ENCODE results near the gene DEGS1. TPM values are rescaled to one million over a fixed set of nuclear protein-coding genes. Genes with fewer than 3 reads are reported as not detected.

Gene DEGS1
- total RNA-seq, 2 experiments from 2014 or later, result 32.3 to 33.8 TPM

DNA sequence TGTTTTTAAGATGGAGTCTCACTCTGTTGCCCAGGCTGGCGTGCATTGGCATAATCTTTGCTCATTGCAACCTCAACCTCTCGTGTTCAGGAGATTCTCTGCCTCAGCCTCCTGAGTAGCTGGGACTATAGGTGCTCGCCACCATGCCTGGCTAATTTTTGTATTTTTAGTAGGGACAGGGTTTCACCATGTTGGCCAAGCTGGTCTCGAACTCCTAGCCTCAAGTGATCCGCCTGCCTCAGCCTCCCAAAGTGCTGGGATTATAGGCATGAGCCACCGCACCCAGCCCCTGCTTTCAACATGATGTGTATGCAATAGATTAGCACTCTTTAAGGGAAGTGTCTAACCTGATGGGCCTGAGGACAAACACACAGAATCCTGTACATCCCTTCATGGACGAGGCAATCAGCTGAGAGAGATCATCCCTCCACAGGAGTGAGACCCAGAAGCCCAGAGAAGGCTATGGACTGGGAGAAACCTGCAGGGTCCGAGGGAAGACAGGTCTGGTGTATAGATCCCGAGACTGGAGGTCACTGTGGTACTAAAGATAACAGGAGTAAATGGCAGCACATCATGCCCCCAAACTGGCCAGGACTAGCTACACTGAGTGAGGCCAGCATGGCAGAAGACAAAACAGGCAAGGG lies 5.6 kb upstream of the DEGS1 start:
- Mint-ChIP-seq H3K27me3 (no peaks in the 10 kb centered on the region), H3K4me3 (no peak overlapping the region), H3K27ac (no peak overlapping the region), H3K4me1 (ENCODE audit: low read depth) (peaks cover 12% of the 10 kb centered on the region), H3K9me3 (no peaks in the 10 kb centered on the region), H3K36me3 (ENCODE audit: low read depth) (no peaks in the 10 kb centered on the region)
- TF ChIP-seq, protein P1, sequence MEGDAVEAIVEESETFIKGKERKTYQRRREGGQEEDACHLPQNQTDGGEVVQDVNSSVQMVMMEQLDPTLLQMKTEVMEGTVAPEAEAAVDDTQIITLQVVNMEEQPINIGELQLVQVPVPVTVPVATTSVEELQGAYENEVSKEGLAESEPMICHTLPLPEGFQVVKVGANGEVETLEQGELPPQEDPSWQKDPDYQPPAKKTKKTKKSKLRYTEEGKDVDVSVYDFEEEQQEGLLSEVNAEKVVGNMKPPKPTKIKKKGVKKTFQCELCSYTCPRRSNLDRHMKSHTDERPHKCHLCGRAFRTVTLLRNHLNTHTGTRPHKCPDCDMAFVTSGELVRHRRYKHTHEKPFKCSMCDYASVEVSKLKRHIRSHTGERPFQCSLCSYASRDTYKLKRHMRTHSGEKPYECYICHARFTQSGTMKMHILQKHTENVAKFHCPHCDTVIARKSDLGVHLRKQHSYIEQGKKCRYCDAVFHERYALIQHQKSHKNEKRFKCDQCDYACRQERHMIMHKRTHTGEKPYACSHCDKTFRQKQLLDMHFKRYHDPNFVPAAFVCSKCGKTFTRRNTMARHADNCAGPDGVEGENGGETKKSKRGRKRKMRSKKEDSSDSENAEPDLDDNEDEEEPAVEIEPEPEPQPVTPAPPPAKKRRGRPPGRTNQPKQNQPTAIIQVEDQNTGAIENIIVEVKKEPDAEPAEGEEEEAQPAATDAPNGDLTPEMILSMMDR (IDR thresholded peaks at IDR 0.05), result no peak
- CTCF ChIA-PET, result interaction anchor here (2.5 kb wide), 1 partner anchor 9 kb away, joined by 12 read pairs; no protein-coding TSS in a partner anchor
- intact Hi-C loops (cut with micrococcal nuclease), result no loop called here
- POLR2A ChIA-PET, result no interaction called here
- no peak for DNase-seq
- ATAC-seq, result no peak

DNA sequence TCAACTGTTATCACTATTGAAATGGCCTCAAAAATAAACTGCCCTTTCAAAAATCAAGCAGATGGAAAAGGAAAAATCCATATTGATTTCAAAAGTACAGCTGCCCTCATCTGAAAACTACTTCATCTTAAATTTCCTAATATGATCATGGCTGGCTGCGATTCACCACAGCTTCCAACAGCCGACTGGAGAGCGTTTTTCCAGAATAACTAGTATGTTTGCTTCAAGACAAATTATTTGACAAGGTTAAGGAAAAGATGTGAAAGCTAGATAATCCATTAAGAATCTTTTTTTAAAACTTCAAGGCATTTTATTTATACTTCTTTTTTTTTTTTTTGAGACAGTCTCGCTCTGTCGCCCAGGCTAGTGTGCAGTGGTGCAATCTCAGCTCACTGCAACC lies 4.1 kb upstream of the DEGS1 start:
- DNase-seq, result no peak
- no peak overlapping the region for H3K4me3 Mint-ChIP-seq

DNA sequence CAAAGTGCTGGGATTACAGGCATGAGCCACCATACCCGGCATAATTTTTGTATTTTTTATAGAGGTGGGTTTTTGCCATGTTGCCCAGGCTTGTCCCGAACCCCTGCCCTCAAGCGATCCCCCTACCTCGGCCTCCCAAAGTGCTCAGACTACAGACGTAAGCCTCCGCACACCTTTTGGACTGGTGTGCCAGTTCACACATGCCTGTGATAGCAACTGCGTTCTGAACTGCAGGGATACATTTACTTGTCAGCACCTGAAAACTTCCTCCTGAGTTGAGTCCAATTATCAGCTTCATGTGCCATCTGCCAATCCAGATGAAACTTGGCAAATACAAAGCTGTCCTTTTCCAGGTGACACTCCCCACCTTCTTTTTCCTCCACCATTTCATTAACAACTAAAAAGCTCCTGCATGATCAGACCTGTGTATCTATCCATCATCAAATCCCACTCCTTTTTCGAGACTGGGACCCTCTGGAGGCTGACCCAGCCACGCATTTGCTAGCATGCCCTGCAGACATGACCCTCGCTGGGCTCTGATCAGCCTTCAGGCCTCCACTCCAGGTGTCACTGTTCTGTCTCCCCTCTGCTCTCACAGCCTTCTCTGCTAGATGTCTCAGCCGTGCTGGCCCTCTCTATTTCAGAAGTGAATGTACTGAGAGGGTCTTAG lies 2.1 kb upstream of the DEGS1 start:
- DNase-seq (no peak), ATAC-seq (no peak)
- intact Hi-C loops (cut with micrococcal nuclease), result loop anchor here (10.0 kb wide), 1 partner anchor 66 kb away; the partner anchor contains the start of gene FBXO28
- no peaks in the 10 kb centered on the region for H3K27me3 Mint-ChIP-seq
- CTCF ChIA-PET, result interaction anchor here (1.6 to 3.1 kb wide), 2 partner anchors 11 to 65 kb away, joined by 3 to 12 read pairs; no protein-coding TSS in a partner anchor
- TF ChIP-seq, protein P1 (IDR thresholded peaks at IDR 0.05), result no peak
- peaks cover 17% of the 10 kb centered on the region for H3K36me3 Mint-ChIP-seq (ENCODE audit: low read depth)
- H3K4me1 Mint-ChIP-seq (ENCODE audit: low read depth), result peaks cover 26% of the 10 kb centered on the region
- H3K9me3 Mint-ChIP-seq, result no peaks in the 10 kb centered on the region
- POLR2A ChIA-PET, result interaction anchor here (1.2 to 5.8 kb wide), 2 partner anchors 11 to 12 kb away, joined by 3 to 39 read pairs; no protein-coding TSS in a partner anchor
- H3K27ac Mint-ChIP-seq, result peak overlapping the region; percentile 18
- H3K4me3 Mint-ChIP-seq, result no peak overlapping the region

More for the DNA sequence above, 4.1 kb upstream of the DEGS1 start:
- H3K36me3 Mint-ChIP-seq (ENCODE audit: low read depth), result peaks cover under 1% of the 10 kb centered on the region
- TF ChIP-seq, protein P1 (IDR thresholded peaks at IDR 0.05), result no peak
- no peaks in the 10 kb centered on the region for H3K9me3 Mint-ChIP-seq
- H3K27ac Mint-ChIP-seq, result no peak overlapping the region
- intact Hi-C loops (cut with micrococcal nuclease), result no loop called here
- H3K4me1 Mint-ChIP-seq (ENCODE audit: low read depth), result peaks cover 13% of the 10 kb centered on the region
- no peak for ATAC-seq
- H3K27me3 Mint-ChIP-seq, result no peaks in the 10 kb centered on the region
- ChIA-PET POLR2A (interaction anchor here (0.7 kb wide), 1 partner anchor 10 kb away, joined by 3 read pairs; no protein-coding TSS in a partner anchor), CTCF (interaction anchor here (1.1 to 2.5 kb wide), 3 partner anchors 11 to 14 kb away, joined by 3 to 12 read pairs (median 4); no protein-coding TSS in a partner anchor)

DNA sequence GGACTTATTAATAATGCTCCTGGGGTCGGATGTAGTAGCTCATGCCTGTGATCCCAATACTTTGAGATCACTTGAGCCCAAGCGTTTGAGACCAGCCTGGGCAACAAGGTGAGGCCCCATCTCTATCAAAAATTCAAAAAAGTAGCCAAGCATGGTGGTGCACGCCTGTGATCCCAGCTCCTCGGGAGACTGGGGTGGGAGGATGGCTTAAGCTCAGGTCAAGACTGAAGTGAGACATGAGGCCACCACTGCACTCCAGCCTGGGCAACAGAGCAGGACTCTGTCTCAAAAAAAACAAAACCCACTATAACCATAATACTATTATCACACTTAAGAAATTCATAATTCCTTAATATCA lies 1.6 kb upstream of the DEGS1 start:
- ChIA-PET POLR2A (interaction anchor here (1.2 to 5.8 kb wide), 3 partner anchors 11 to 18 kb away, joined by 3 to 39 read pairs (median 3); no protein-coding TSS in a partner anchor), CTCF (interaction anchor here (1.6 to 3.1 kb wide), 3 partner anchors 12 to 66 kb away, joined by 3 to 12 read pairs (median 5); no protein-coding TSS in a partner anchor)
- no peak overlapping the region for H3K27ac Mint-ChIP-seq
- peaks cover 20% of the 10 kb centered on the region for H3K36me3 Mint-ChIP-seq (ENCODE audit: low read depth)
- DNase-seq (no peak), ATAC-seq (no peak)
- TF ChIP-seq, protein P1 (IDR thresholded peaks at IDR 0.05), result no peak
- intact Hi-C loops (cut with micrococcal nuclease), result loop anchor here (10.0 kb wide), 1 partner anchor 67 kb away; the partner anchor contains the start of gene FBXO28
- H3K4me1 Mint-ChIP-seq (ENCODE audit: low read depth), result peaks cover 30% of the 10 kb centered on the region
- H3K4me3 Mint-ChIP-seq, result peak overlapping the region; percentile 81
- H3K27me3 Mint-ChIP-seq, result no peaks in the 10 kb centered on the region
- no peaks in the 10 kb centered on the region for H3K9me3 Mint-ChIP-seq

All from activated CD8-positive, alpha-beta T cell treated with anti-CD3 and anti-CD28 coated beads for 36 hours (primary cell).